Fibroblast of skin of left biceps (primary cell): ENCODE measurements around the gene KAT7.

ENCODE experiments used
- DNase-seq, 2 experiments: peaks; one replicate each; pipeline ENCODE4 v3.0.0-alpha.2; 2013; ENCODE audit warnings: low read depth in 2 of 2

Gene KAT7

DNA sequence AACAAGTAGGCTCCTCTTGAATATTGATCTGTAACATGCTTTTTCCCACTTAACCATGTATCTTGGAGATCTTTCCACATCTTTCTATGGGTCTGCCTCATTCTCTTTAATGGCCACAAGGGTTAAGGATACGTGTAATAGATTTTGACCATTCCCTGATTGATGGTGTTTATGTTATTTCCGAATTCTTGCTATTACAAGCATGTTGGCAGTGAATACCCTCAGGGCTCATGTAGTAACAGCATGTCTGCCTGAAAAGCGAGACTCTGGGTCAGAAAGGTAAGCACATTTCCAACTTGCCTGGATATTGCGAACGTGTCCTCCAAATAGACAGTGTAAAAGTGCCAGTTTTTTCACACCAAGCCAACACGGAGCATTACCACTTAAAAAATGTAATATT, 54.4 kb downstream of the KAT7 start:
- no peak for DNase-seq

DNA sequence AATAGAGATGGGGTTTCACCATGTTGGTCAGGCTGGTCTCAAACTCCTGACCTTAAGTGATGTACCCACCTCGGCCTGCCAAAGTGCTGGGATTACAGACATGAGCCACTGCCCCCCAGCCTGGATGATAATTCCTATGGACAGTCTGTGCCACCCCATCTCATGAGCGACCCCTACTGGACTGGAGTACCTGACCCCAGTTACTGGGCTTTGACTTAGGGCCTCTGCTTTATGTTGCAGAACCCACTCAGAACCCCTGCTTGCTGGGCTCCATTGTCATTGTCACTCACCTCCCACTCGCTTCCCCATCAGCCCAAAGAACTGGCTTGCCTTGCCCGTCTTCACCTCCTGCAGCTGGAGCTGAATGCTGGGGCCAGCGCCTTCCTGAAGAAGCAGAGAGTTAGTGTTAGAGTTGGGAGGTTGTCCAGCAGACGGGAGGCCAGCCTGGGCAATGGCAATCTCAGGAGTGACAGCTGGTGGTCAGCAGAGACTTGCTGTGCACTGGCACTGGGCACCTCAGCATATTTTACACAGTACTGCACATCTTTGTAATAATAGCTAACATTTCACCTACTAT, 55.4 kb downstream of the KAT7 start:
- DNase-seq: no peak

DNA sequence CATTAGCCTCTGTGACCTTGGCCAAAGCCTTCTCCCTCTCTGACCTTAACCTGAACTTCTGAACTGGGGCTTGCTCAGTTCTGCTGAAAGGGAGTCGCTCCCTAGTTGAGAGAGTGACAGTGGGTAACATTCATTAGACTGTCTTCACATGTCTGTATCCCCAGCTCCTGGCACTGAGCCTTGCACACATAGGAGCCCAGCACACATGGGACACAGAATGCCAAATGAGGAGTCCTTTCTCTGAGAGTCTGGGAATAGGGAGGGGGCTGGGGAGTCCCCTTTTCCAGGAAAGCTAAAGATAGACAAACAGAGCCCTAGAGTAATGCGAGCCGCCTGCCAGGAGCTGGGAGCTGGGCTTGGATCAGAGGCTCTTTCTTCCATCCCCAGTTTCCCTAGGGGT, 56.8 kb downstream of the KAT7 start:
- no peak for DNase-seq

DNA sequence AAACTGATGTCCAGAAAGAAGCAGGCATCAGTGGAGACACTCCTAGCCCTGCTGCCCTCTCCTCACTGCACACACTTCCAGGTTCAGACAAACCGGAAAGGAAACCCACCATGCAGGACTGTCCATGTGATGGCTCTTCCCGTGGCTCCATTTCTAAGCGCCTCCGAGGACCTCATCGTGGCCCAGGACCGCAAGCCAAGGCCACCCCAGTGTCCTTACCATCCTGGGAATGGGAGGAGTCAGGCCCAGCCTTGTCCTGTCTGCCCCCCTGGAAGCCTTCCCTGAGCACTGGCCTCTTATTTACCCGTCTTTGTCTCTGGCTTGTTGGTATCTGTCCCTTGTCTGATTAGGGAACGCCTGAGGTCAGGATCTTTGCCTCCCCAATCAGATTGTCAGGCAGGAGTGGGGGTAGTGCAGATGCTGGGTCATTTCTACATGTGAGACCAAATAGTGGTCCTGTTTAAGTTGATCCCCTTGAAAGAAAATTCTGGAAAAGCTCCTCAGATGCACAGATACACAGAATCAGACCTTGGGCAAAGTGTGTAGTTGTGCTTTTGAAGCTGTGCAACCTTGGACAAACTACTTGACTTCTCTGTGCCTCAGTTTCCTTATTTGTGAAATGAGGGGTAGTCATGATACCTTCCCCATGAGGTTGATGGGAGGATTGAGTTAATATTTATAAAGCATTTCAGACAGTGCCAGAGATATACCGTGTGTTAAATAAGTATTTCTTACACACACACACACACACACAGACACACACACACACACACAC, 58.6 kb downstream of the KAT7 start:
- DNase-seq: no peak

DNA sequence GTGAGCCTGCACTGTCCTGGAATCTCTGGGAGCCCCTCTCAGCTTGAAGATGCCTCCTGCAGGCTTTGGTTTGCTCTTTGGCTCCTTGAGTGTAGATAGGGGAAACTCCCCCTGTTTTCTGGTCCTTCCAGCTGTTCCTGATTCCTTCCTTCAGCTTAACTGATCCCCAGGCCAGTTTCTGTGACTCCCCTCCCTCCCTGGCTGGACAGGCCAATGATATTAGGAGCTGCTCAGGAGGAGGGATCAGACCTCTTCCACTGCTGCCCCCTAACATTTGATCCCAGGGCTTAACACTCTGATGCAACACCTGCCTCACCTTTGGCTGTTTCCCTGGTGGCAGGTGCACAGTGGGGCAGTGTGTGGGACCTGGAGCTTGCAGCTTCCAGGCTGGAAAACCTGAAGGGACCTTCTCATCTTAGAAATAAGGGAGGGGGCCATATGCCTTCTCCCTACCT, 59.6 kb downstream of the KAT7 start, which contains the start of gene TAC4:
TAC4 (minus strand) TSS at position 51 of the 455 bp plus-strand sequence. CDS start 52 bp downstream, outside the sequence.
- DNase-seq: no peak

DNA sequence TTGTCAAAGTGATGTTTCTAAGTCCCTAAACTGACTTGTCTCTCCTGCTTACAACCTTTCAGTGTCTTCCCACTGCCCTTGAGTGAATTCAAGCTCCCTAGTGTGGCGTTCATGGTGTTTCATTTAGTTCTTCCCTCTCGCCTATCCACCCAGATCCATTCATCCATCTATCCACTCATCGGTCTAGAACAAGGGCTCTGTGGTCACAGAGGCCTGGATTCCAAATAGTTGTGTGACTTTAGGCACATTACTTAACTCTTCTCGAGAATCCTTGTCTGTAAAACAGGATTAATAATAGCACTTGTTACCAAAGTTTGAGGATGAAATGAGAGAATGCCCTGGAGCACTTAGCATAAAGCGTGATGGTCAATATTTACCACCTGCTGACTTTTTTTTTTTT, 60.3 kb downstream of the KAT7 start:
- no peak for DNase-seq

DNA sequence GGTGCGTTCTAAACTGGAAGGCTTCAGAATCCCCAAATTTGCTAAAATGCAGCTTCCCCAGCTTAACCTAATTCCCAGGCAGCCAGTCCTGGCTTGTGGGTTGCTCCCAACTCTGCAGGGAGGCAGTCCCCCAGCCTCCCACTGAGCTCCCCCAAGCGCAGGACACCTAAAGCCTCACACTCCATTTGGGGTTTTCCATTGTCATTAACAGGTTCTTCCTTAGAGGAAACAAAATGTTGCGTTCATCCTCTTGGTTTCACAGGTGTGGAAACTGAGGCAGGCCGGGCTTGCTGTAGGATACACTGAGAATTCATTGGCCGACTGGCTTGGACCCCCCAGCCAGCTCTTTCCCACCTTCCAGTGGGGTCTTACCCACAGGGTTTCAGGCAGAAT, 61.7 kb downstream of the KAT7 start:
- no peak for DNase-seq

DNA sequence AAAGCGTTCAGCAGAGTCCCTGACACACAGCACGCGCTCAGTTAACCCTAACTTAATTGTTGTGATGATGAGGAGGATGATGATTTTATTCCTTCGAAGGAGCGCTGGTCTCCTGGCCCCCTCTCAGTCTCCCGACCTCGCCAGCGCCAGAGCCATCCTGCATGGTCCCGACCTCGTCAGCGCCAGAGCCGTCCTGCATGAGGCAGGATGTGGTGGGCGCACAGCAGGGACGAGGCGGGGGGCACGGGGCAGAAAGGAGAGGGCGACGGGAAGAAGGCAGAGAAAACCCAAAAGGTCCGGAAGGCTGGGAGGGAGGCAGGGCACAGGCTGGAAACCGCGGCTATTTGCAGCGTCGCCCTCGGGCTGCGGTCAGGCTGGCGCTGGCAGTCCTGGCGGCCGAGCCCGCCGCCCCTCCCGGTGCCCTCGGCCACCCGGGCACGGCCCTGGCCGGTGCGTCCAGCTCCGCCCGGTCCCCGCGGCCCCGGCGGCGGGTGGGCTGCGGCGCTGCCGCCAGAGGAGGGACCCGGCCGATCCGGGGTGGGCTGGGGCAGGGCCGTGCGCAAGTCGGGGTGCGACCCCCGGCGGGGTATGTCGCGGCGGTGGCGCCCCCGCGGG, 62.4 kb downstream of the KAT7 start:
- no peak for DNase-seq

DNA sequence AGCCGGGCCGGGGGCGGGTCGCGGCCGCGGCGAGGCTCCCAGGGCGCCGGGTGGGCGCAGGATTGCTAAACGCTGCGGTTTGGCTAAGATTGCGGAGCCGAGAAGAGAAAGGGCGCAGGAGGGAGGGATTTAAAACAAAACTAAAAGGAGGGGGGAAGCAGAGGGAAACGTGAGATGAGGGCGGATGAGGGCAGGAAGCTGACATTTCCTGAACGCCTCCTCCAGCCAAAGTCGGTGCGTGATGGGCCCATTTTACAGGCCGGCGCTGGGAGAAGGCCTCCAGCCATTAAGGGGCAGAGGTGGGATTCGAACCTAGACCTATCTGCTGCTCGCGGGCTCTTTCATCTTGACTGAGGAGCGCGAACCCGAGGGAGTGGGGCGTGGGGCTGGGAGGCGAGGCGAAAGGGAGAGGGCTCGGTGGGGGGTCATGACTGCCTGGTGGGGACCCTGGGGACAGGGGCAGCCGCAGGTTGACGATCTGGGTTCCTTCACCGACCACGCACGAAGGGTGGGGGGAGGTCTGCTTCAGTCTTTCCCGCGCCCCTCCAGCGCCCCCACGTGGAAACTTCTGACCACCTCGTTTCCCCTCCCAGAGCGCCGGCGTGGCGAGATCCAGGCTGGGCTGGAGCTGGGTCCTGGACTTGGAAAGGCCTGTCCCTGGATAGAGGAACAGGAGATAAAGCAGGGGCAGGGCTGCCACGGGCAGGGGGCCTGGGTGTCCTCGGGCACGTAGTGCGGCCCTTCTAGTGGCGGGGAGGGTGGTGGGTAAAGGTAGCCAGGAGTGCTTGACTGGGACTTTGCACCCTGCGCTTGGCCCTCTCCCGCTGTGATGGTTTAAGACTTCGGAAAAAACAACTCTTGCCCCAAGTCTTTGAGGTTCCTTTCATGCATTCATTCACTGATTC, 63.2 kb downstream of the KAT7 start:
- peak; percentile 21 to 36 for DNase-seq

DNA sequence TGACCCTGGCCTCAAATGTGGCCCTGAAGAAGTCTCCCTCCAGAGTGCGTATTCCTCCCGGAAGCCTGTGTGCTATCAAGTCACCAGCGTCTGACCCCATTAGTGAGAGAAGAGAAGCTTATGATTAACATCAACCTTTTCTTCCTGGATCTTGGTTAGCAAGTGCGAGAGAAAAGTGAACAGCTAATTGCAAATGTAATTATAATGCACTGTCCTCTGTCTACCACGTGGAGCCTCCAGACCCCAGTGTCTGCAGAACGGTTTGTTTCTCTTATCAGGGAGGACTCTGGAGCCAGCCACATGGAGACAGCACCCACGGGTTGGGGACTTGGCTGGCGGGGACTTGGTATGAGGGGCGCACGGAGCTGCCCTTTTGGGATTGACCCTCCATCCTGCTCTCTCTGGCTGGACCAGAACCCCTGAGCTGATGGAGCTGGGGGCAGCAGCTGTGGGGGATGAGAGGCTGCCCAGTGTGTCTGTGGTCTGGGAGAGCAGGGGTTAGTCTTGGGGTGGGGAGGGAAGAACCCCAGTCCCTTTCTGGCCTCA, 65.1 kb downstream of the KAT7 start:
- no peak for DNase-seq

DNA sequence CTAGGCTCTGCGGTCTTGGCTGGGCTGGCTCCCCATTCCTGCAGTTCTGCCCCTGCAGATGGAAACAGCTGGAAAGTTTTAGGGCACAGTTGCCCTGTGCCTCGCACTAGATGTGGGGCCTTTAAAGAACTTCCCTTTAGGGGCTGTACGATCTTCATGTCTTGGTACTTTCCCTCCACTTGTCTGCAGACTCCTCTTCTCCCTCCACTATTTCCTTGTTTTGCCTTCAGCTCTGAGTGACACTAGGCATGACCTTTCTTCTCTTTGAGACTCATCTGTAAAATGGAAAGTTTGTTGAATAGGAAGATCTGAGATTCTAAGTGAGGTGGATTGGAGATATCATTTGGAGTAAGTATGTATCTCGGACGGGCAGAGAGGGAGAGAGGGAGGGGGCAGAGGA, 65.6 kb downstream of the KAT7 start:
- DNase-seq: no peak

DNA sequence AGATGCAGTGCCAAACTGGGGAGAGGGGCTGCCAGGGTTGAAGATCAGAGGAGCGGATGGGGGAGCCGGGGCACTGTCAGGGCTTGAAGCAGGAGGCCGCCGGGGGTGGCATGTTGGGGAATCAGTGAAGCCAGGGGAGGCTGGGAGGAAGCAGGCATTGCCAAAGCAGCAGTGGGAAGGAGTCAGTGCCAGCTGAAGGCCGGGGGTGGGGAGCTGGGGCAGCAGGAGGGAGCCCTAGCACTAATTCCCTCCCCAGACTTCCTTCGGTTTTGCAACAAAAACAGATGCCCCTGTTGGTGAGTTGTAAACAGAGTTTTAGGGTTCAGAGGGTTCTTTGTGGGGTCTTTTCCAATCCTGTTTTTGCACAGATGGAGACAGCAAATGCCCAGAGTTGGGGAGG, 70.3 kb downstream of the KAT7 start:
- no peak for DNase-seq

DNA sequence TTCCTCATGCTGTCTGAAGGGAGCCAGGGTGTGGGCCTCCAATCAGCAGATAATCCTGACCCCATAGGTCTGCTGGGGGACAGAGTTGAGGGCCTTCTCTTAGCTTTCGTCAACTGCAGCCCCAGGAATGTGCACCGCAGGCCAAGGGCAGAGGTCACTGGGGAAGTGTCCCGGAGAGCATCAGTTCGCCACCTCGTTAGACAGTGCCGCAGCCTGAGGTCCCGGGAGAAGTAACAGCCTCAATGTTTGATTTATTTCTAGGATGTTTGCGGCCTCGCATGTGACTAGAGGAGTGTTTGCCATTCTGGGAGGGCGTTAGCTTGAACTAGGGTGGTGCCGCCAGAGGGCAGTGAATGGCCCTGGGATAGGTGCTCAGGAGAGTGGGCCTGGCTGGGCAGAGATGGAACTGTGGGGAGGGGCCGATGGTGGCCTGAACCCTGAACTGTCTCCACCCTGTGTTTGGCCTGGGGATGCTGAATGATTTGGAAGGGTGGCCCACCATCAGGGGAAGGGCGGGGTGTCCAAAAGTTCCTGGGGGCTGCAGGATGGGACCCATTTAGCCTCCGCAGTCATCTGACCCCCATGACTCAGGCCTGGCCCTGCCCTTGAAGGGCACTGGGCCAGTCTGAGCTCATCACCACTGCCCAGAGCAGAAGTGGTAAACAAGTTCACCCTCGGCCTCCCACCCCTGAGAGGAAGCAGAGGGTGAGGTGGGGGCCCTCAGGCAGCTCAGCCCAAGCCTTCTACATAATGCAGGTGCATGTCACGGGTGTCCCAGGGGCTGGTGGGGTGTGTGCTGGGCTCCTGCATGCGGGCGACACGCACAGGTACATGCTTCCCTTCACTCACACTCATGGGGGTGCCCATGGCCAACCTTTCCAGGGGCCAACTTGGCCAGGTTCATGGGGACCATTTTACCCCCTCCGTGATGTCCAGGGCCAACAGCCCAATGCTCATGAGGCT, 71.8 kb downstream of the KAT7 start:
- DNase-seq: no peak

DNA sequence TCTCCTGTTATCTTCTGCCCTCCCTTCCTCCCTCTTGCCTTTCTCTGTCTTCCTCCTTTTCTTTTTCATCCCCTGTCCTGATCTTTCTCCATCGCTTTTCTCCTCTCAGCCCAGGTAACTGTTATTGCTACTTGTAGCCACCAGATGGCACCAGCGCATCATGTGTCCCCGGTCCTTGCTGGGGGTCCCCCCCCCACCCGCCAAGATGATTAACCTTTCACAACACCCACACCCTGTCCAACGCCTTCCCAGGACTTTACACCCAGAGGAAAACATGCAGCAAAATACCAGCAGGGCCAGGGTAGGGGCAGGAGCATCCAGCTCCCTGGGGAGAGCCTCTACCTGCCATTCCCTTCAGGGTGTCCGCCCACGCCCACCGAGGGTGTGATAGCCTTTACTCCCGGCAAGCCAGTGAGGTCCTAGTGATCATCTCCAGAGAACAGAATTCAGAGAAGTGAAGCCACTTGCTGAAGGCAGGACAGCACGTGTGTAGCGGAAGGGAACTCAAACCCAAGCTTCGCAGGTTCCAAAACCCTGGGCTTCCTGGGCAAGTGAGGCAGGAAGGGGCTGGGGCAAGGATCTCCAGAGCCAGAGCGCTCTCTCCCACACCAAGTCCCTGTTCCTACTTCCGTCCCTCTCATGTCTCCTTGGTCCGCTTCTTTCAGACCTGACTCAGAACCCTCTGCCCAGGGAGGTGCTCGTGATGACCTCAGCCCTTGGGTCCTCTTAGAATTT, 72.8 kb downstream of the KAT7 start:
- no peak for DNase-seq

DNA sequence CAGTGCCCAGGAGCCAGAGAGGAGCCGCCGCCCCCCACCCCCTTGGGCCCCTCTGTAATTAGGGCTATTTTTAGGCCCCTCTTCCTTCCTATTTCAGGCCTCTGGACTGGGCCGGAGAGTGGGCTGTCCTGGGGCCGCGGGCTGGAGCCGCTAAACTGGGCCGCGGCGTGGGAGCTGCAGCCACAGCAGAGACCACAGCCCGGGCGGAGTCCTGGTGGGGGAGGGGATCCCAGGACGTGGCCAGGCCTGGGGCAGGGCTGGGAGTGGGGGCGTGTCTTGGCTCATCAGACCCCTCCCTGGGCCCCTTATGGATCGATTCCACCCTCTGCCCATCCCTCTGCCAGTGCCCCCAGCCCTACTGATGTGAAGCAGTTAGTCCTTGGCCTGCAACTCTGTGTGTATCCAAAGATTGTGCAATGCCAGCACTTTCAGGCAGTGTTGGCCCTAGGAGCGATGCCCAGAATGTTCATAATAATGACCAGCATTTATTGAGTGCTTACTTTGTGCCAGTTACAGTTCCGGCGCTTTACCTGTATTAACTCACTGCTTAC, 74.4 kb downstream of the KAT7 start:
- DNase-seq: no peak

DNA sequence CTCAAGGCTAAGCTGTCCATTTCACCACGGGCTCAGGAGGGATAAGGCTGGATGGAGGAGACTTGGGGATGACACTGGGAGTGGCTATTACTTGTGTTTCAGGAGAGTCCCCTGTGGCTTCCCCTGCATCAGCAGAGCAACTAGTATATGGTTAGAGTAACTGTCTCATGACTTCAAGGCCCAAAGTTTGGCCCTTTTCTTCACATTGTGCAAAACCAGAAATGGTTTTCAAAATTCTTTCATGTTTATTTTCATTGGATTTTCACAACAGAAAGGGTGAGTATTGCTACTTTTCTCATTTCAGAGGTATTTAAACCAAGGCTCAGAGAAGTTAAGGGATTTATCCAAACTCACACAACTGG, 77.5 kb downstream of the KAT7 start:
- no peak for DNase-seq

DNA sequence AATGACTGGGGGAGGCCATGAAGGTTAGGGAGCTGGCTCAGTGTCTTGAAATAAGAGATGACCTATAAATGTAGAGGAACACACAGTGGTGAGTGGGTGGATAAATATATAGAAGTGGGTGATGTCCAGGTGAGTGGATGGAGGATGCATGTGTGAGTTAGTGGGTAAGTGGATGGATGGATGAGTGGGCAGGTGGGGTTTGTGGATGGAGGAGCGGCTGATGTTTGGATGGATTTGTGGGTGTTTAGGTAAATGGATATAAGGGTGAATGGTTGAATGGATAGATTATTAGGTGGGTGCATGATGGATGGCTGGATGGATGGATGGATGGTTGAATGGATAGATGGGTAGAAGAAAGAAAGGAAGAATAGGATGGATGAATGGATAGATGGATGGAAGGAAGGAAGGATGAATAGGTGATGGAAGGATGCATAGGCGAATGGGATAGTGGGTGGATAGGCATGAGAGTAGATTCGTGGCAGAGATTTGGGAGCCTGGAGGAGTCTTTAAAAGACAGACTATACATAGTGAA, 78.5 kb downstream of the KAT7 start:
- no peak for DNase-seq

DNA sequence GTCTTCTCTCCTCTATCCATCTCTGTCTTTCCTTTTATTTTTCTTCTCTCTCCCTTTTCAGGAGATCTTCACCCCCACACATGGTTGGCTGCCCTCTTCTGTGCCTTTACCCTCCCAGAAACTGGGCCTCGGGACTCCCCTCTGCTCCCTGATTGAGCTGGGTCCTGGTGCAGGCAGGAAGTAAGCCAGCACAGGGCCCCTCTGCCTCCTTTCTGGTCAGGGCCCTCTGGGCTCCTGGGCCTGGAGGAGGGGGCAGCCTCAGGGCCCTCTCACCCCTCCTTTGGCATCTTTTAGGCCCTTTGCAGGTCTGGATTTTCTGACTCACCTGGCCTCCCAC, 80.5 kb downstream of the KAT7 start:
- no peak for DNase-seq

DNA sequence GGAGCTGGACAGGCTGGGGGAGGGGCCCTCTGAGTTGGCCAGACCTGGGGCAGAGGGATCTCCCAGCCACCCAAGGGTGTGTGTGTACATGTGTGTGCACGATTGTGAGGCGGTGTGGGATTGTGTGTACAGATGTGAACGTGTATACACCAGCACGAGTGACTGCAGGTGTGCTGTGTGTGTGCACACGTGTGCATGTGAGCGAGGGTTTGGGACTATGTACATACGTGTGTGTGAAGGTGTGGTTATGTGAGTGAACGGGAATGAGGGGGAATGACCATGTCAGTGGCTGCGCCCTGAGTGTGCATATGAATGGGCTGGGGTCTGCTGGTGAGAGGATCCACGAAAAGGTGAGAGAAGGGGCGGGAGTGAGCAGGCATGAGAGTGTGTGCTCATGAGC, 81.8 kb downstream of the KAT7 start:
- no peak for DNase-seq

DNA sequence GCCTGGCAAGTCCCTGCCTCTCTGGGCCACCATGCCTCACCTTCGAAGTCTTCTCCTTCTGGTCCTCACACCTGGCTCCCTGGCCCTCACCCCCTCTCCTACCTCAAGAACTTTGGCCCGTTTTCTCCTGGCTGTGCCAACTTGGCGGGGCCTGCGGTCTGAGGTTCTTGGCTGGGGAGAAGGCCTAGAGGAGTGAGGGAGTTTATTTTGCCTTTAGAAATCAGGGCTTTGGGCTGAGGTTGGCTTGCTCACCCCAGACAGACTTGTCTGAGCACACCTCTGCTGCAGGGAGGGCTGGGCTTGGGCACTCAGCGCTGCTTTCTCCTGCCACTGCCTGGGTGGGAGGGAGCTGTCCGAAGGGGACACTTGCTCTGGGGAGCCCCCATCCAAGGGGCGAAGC, 82.7 kb downstream of the KAT7 start:
- no peak for DNase-seq
